Left lung (tissue), 10 donors: ENCODE results near the gene ZNF714. TPM values are rescaled to one million over a fixed set of nuclear protein-coding genes. Genes with fewer than 3 reads are reported as not detected.

Experiments used
- ATAC-seq: fragments of 200-7000 bp; cut with Tn5 transposase; one replicate; pipeline ENCODE4 v1.9.1; 2020; ENCODE audit warnings: moderate library complexity
- DNase-seq, 4 donors: peaks; one replicate each; pipeline ENCODE4 v3.0.0-alpha.2; 2013 to 2020
- H3K27ac ChIP-seq, 2 donors: fragments of 200-600 bp; sonication (generic) in 1 of 2; one replicate each; pipeline versions ENCODE4 v1.5.0 to v1.8.0; 2020 to 2021
- H3K27me3 ChIP-seq, 2 donors: fragments of 200-600 bp; sonication (generic) in 1 of 2; one replicate each; pipeline versions ENCODE4 v1.5.0 to v1.8.0; 2020 to 2021
- H3K36me3 ChIP-seq, 2 donors: fragments of 200-600 bp; sonication (generic) in 1 of 2; one replicate each; pipeline versions ENCODE4 v1.5.0 to v1.8.0; 2020 to 2021
- H3K4me1 ChIP-seq, 2 donors: fragments of 200-600 bp; one replicate each; pipeline ENCODE4 v1.8.0; 2021
- H3K4me3 ChIP-seq, 2 donors: fragments of 200-600 bp; sonication (generic) in 1 of 2; one replicate each; pipeline versions ENCODE4 v1.5.0 to v1.8.0; 2020 to 2021; ENCODE audit warnings: mild to moderate bottlenecking in 1 of 2
- H3K9me3 ChIP-seq, 2 donors: fragments of 200-600 bp; sonication (generic) in 1 of 2; one replicate each; pipeline versions ENCODE4 v1.5.0 to v1.8.0; 2020 to 2021
- intact Hi-C, 2 donors: fragments of 100-400 bp; cut with DNase I; formaldehyde crosslinking; loops; one replicate each; pipeline versions ENCODE4 v1.11.2 to v1.14.2; 2022
- polyA plus RNA-seq, 6 donors: library from polyadenylated mRNA; unstranded; fragments of 120-200 nt; gene quantifications; one replicate each; pipeline ENCODE4 v1.2.1, GENCODE V29; 2013; ENCODE audit not compliant: insufficient read length in 6 of 6
- total RNA-seq, 2 donors: library from RNA; stranded (reverse); fragmentation: NEBNext Ultra II Directional; extraction: Animal tissue kit (Norgen Biotek cat#: 25700); gene quantifications; one replicate each; pipeline ENCODE4 v1.2.1, GENCODE V29; 2021
- TF ChIP-seq, protein P1 (sequence below), 2 donors: fragments of 200-600 bp; sonication (generic) in 1 of 2; IDR thresholded peaks; one replicate each; pipeline versions ENCODE4 v1.5.0 to v1.8.0; 2021; ENCODE audit warnings: antibody characterized with exemption in 2 of 2
- donor health status: DM: no; HTN: yes; CAD: no.
- donor health status: DM: no; HTN: no; CAD: no.

Gene ZNF714
- total and polyA plus RNA-seq, 8 donors, result 13.2 to 30.7 (median 16.3) TPM

DNA sequence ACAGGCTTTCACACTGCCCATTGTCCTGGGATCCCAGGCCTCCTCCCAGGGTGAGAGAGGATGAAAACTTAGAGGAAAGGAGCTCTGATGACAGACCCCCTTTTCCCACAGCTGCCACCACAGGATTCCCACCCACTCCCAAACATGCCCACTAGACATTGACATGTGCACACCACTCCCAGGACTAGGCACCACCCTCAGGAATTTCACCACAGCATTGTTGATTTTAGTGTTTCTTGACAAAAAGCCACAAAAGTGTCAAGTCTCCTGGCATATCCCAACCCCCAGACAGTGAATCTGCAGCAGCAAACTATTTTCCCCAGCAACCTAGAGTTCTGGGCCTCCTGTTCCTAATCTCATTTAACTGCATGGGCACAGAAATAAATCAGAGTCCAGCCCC is 10.1 kb downstream of the ZNF714 start:
- no peaks in the 10 kb centered on the region for H3K36me3 ChIP-seq
- no peaks in the 10 kb centered on the region for H3K9me3 ChIP-seq
- no peaks in the 10 kb centered on the region for H3K4me1 ChIP-seq
- H3K27ac ChIP-seq, result no peak overlapping the region
- peak; percentile 44 for ATAC-seq
- no peak overlapping the region for H3K4me3 ChIP-seq
- TF ChIP-seq, protein P1, sequence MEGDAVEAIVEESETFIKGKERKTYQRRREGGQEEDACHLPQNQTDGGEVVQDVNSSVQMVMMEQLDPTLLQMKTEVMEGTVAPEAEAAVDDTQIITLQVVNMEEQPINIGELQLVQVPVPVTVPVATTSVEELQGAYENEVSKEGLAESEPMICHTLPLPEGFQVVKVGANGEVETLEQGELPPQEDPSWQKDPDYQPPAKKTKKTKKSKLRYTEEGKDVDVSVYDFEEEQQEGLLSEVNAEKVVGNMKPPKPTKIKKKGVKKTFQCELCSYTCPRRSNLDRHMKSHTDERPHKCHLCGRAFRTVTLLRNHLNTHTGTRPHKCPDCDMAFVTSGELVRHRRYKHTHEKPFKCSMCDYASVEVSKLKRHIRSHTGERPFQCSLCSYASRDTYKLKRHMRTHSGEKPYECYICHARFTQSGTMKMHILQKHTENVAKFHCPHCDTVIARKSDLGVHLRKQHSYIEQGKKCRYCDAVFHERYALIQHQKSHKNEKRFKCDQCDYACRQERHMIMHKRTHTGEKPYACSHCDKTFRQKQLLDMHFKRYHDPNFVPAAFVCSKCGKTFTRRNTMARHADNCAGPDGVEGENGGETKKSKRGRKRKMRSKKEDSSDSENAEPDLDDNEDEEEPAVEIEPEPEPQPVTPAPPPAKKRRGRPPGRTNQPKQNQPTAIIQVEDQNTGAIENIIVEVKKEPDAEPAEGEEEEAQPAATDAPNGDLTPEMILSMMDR (IDR thresholded peaks at IDR 0.05), result no peak
- peak in 1 of 4 donors; percentile 10 for DNase-seq
- no peaks in the 10 kb centered on the region for H3K27me3 ChIP-seq
- intact Hi-C loops, result no loop called here

DNA sequence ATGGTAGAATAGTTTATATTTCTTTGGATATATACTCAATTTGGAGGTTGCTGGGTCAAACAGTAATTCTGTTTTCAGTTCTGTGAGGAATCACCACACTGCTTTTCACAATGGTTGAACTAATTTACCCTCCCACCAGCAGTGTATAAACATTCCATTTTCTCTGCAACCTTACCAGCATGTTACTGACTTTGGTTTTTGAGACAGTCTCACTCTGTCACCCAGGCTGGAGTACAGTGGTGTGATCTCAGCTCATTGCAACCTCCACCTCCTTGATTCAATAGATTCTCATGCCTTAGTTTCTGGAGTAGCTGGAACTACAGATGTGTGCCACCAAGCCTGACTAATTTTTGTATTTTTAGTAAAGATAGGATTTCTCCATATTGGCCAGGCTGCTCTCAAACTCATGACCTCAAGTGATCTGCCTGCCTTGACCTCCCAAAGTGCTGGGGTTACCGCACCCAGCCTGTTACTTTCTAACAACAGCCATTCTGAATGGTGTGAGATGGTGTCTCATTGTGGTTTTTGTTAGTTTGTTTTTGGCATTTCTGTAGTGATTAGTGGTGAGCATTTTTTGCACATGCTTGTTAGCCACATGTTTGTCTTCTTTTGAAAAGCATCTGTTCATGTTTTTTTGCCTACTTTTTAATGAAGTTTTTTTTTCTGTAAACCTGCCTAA is 12.5 kb downstream of the ZNF714 start:
- TF ChIP-seq, protein P1 (IDR thresholded peaks at IDR 0.05), result no peak
- intact Hi-C loops, result no loop called here

DNA sequence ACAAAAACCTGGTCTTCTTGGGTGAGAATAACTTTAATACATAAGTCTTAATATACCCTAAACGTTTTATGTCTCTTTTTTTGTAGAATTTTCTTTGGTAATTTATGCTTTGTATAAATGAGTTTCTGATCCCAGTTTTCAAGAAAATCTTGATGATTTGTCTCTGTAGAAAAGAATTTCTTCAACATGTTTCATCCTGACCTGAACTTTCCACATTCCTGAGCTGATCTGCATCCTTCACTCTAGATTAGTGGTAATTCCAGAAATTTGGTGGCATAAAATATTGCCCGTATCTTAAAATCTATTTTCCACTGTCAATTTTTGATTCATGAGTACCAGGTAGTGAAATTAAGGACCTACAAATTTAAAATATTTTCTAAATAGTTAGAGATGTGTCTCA is 16.3 kb downstream of the ZNF714 start:
- ATAC-seq (no peak), DNase-seq (no peak)
- no peaks in the 10 kb centered on the region for H3K4me1 ChIP-seq
- no peak overlapping the region for H3K4me3 ChIP-seq
- TF ChIP-seq, protein P1 (IDR thresholded peaks at IDR 0.05), result no peak
- no peak overlapping the region for H3K27ac ChIP-seq
- H3K9me3 ChIP-seq, result no peaks in the 10 kb centered on the region
- peaks cover 0 to 33% of the 10 kb centered on the region in 2 donors for H3K36me3 ChIP-seq
- no peaks in the 10 kb centered on the region for H3K27me3 ChIP-seq
- intact Hi-C loops, result no loop called here

More for the DNA sequence above, 12.5 kb downstream of the ZNF714 start:
- Histone ChIP-seq H3K4me1 (no peaks in the 10 kb centered on the region), H3K27ac (no peak overlapping the region), H3K36me3 (peaks cover 0 to 13% of the 10 kb centered on the region in 2 donors), H3K4me3 (no peak overlapping the region), H3K27me3 (no peaks in the 10 kb centered on the region), H3K9me3 (no peaks in the 10 kb centered on the region)
- DNase-seq, result no peak
- ATAC-seq, result no peak

DNA sequence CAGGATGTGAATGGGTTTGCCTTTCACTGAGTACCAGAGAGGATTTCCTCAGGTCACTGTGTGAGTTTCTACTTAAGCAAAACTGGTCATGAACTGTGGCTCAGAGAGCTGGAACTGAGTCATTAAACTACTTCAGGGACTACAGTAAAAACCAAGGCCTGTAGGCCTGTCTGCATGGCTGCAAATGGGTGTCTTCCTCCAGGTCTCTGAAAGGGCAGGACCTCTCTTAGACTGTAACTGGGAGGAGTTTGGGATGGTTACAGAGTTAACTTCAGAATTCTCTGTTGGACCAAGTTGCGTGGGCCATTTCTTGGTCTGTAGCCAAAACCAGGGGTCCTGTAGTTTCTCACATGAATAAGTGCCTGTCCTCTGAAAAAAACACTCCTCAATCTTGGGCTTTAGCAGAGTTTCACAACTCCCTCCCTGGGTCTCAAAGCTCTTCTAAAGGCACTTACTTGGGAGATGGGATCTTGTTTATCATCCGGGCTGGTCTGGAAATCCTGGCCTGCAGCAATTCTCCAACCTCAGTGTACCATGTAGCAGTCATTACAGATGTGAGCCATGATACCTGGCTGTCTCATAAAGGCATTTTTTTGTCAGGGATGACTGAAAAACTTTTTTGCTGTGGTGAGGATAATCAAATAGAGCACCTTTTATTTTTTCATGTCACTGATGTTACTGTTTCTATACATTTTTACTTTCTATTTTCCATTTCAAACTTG is 19.7 kb downstream of the ZNF714 start:
- Histone ChIP-seq H3K36me3 (peaks cover 0 to 62% of the 10 kb centered on the region in 2 donors), H3K4me3 (no peak overlapping the region), H3K27ac (no peak overlapping the region), H3K9me3 (peaks cover 0 to 6% of the 10 kb centered on the region in 2 donors), H3K4me1 (no peaks in the 10 kb centered on the region), H3K27me3 (no peaks in the 10 kb centered on the region)
- DNase-seq (no peak), ATAC-seq (no peak)
- intact Hi-C loops, result no loop called here
- TF ChIP-seq, protein P1 (IDR thresholded peaks at IDR 0.05), result no peak

DNA sequence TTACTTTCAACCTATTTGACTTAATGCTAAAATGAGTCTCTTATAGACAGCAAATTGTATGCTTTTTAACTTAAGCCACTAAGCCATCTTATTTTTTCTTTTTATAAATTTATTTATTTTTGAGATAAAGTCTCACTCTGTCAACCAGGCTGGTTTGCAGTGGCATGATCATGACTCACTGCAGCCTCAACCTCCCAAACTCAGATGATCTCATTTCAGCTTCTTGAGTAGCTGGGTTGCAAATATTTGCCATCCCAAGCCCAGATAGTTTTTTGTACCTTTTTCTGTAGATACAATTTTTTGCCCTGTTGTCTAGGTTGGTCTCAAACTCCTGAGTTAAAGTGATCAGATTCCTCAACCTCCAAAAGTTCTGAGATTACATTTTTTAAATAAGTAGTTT is 27.1 kb downstream of the ZNF714 start:
- Histone ChIP-seq H3K9me3 (peaks cover 0 to 26% of the 10 kb centered on the region in 2 donors), H3K36me3 (peaks cover 0 to 39% of the 10 kb centered on the region in 2 donors), H3K4me3 (no peak overlapping the region), H3K4me1 (no peaks in the 10 kb centered on the region), H3K27me3 (no peaks in the 10 kb centered on the region), H3K27ac (no peak overlapping the region)
- DNase-seq, result no peak
- ATAC-seq, result peak; percentile 36
- intact Hi-C loops, result no loop called here
- TF ChIP-seq, protein P1 (IDR thresholded peaks at IDR 0.05), result no peak
